Upper lobe of left lung (tissue), 4 donors: ENCODE measurements around the gene THAP12.

Experiments used
- CTCF ChIP-seq, 6 experiments: fragments of 450-650 bp in 4 of 6; fragments of 200-600 bp in 2 of 6; sonication (generic) in 2 of 6; IDR thresholded peaks; one replicate each; pipeline ENCODE4 v1.5.1; 2016 to 2019; ENCODE audit warnings: antibody characterized with exemption in 6 of 6
- POLR2A ChIP-seq, 4 donors: fragments of 450-650 bp; IDR thresholded peaks; one replicate each; pipeline ENCODE4 v1.5.1; 2016 to 2017; ENCODE audit warnings: antibody characterized with exemption in 4 of 4, mild to moderate bottlenecking in 2 of 4

- TF ChIP-seq CTCF (IDR thresholded peaks at IDR 0.05) (no peak), POLR2A (IDR thresholded peaks at IDR 0.05) (no peak)
Observed at GRCh38 chr11:76415073-76415472, 34.1 kb upstream of the THAP12 start.
